GM23338 (cell line): ENCODE measurements around the gene CEP55. TPM values are rescaled to one million over a fixed set of nuclear protein-coding genes. Genes with fewer than 3 reads are reported as not detected.

Experiments
- ATAC-seq: fragments of 200-7000 bp; cut with Tn5 transposase; 3 replicates; pipeline ENCODE4 v1.9.1; 2020
- DNase-seq: peaks from one replicate; pipeline ENCODE4 v3.0.0-alpha.2; 2015; ENCODE audit warnings: low spot score
- H2AFZ ChIP-seq: fragments of 200-600 bp; sonication (generic); 2 replicates; pipeline ENCODE4 v1.8.0; 2016; ENCODE audit warnings: antibody characterized with exemption, mild to moderate bottlenecking, moderate library complexity
- H3F3A ChIP-seq: fragments of 200-600 bp; sonication (generic); replicated peaks from 2 replicates; pipeline ENCODE4 v1.8.0; 2017; ENCODE audit warnings: antibody characterized with exemption, mixed run types, low read depth
- H3K27ac ChIP-seq: fragments of 200-600 bp; sonication (generic); 2 replicates; pipeline ENCODE4 v1.6.1; 2016; ENCODE audit warnings: low read depth
- H3K27me3 ChIP-seq: fragments of 200-600 bp; sonication (generic); 2 replicates; pipeline ENCODE4 v1.8.0; 2016; ENCODE audit warnings: mild to moderate bottlenecking, mixed run types, moderate library complexity; ENCODE audit not compliant: insufficient read depth
- H3K36me3 ChIP-seq: fragments of 200-600 bp; sonication (generic); 2 replicates; pipeline ENCODE4 v1.8.0; 2016; ENCODE audit warnings: mild to moderate bottlenecking; ENCODE audit not compliant: insufficient read depth
- H3K4me1 ChIP-seq: fragments of 200-600 bp; sonication (generic); 2 replicates; pipeline ENCODE4 v1.8.0; 2016; ENCODE audit warnings: mild to moderate bottlenecking, moderate library complexity; ENCODE audit not compliant: insufficient read depth
- H3K4me2 ChIP-seq: fragments of 200-600 bp; sonication (generic); 2 replicates; pipeline ENCODE4 v1.7.1; 2017; ENCODE audit warnings: mixed run types
- H3K4me3 ChIP-seq: fragments of 200-600 bp; sonication (generic); 2 replicates; pipeline ENCODE4 v1.6.1; 2016; ENCODE audit warnings: mixed run types
- H3K79me2 ChIP-seq: fragments of 200-600 bp; sonication (generic); replicated peaks from 2 replicates; pipeline ENCODE4 v1.8.0; 2017; ENCODE audit warnings: mild to moderate bottlenecking; ENCODE audit not compliant: insufficient read depth
- H3K9me2 ChIP-seq: fragments of 200-600 bp; sonication (generic); 2 replicates; pipeline ENCODE4 v1.8.0; 2017; ENCODE audit not compliant: insufficient read depth
- H4K20me1 ChIP-seq: fragments of 200-600 bp; sonication (generic); replicated peaks from 2 replicates; pipeline ENCODE4 v1.8.0; 2017; ENCODE audit warnings: mild to moderate bottlenecking; ENCODE audit not compliant: insufficient read depth
- H3K27ac Mint-ChIP-seq: 2 replicates; pipeline ENCODE4 v1.8.0; 2020; ENCODE audit warnings: inconsistent platforms, mild to moderate bottlenecking, moderate library complexity, mixed read lengths
- H3K27me3 Mint-ChIP-seq: 3 replicates; pipeline ENCODE4 v1.8.0; 2022; ENCODE audit warnings: low read depth, mild to moderate bottlenecking, moderate library complexity, mixed read lengths, inconsistent platforms; ENCODE audit not compliant: insufficient read depth, poor library complexity
- H3K36me3 Mint-ChIP-seq: 3 replicates; pipeline ENCODE4 v1.8.0; 2021; ENCODE audit warnings: low read depth, mild to moderate bottlenecking, inconsistent platforms, moderate library complexity, mixed read lengths
- H3K4me1 Mint-ChIP-seq: 3 replicates; pipeline ENCODE4 v1.8.0; 2020; ENCODE audit warnings: mild to moderate bottlenecking, inconsistent platforms, mixed read lengths
- H3K4me3 Mint-ChIP-seq: 3 replicates; pipeline ENCODE4 v1.8.0; 2021; ENCODE audit warnings: moderate library complexity, mild to moderate bottlenecking, inconsistent platforms, mixed read lengths
- H3K9me3 Mint-ChIP-seq: 3 replicates; pipeline ENCODE4 v1.8.0; 2020; ENCODE audit warnings: moderate library complexity, mild to moderate bottlenecking, inconsistent platforms, mixed read lengths
- CREB1 ChIP-seq: fragments of 250-450 bp; sonication (Bioruptor Pico); IDR thresholded peaks from 2 replicates; pipeline ENCODE4 v1.5.0; 2020; ENCODE audit warnings: low read depth, mild to moderate bottlenecking, moderate library complexity
- EZH2 ChIP-seq: fragments of 200-600 bp; sonication (generic); IDR thresholded peaks from one replicate; pipeline ENCODE4 v1.8.0; 2017; ENCODE audit warnings: antibody characterized with exemption, mild to moderate bottlenecking, low read depth; ENCODE audit not compliant: unreplicated experiment
- EZH2phosphoT487 ChIP-seq: fragments of 200-600 bp; sonication (generic); IDR thresholded peaks from one replicate; pipeline ENCODE4 v1.8.1; 2018; ENCODE audit warnings: antibody characterized with exemption; ENCODE audit not compliant: unreplicated experiment
- JUNB ChIP-seq: IDR thresholded peaks from one replicate; pipeline ENCODE4 v1.6.1; 2016; ENCODE audit warnings: antibody characterized with exemption; ENCODE audit not compliant: unreplicated experiment
- NANOG ChIP-seq: IDR thresholded peaks from 2 replicates; pipeline ENCODE4 v1.6.1; 2016; ENCODE audit warnings: antibody characterized with exemption, borderline replicate concordance
- POLR2AphosphoS5 ChIP-seq: IDR thresholded peaks from 2 replicates; pipeline ENCODE4 v1.6.1; 2016; ENCODE audit warnings: antibody characterized with exemption, low read depth
- STAT1 ChIP-seq: IDR thresholded peaks from one replicate; pipeline ENCODE4 v1.6.1; 2016; ENCODE audit warnings: antibody characterized with exemption; ENCODE audit not compliant: unreplicated experiment
- ZNF114 ChIP-seq: fragments of 250-450 bp; sonication (Bioruptor Pico); IDR thresholded peaks from 2 replicates; pipeline ENCODE4 v1.5.0; 2020; ENCODE audit warnings: mild to moderate bottlenecking, moderate library complexity
- ZNF331 ChIP-seq: fragments of 250-450 bp; sonication (Bioruptor Pico); IDR thresholded peaks from 2 replicates; pipeline ENCODE4 v1.5.0; 2020; ENCODE audit warnings: low read depth, mild to moderate bottlenecking, moderate library complexity
- polyA plus RNA-seq: library from polyadenylated mRNA; unstranded; fragments of >200 nt; fragmentation: Nextera tagmentation; extraction: Ambion mirVana; gene quantifications from 2 replicates; pipeline ENCODE4 v1.2.1, GENCODE V29; 2016
- total RNA-seq: library from RNA; depleted of rRNA; stranded (reverse); fragments of >200 nt; shearing (Covaris generic); gene quantifications from 2 replicates; pipeline ENCODE4 v1.2.3, GENCODE V29; 2014
- TF ChIP-seq, protein P1 (sequence below): IDR thresholded peaks from 2 replicates; pipeline ENCODE4 v1.6.1; 2016; ENCODE audit warnings: antibody characterized with exemption
- TF ChIP-seq, protein P2 (sequence below): IDR thresholded peaks from one replicate; pipeline ENCODE4 v1.6.1; 2018; ENCODE audit warnings: antibody characterized with exemption; ENCODE audit not compliant: unreplicated experiment
- TF ChIP-seq, protein P3 (sequence below): fragments of 250-450 bp; sonication (Bioruptor Pico); IDR thresholded peaks from 2 replicates; pipeline ENCODE4 v1.5.0; 2020; ENCODE audit warnings: mild to moderate bottlenecking, moderate library complexity

CEP55 gene
- total and polyA plus RNA-seq, 2 experiments from 2014 or later, result 12.4 to 22.4 TPM

DNA sequence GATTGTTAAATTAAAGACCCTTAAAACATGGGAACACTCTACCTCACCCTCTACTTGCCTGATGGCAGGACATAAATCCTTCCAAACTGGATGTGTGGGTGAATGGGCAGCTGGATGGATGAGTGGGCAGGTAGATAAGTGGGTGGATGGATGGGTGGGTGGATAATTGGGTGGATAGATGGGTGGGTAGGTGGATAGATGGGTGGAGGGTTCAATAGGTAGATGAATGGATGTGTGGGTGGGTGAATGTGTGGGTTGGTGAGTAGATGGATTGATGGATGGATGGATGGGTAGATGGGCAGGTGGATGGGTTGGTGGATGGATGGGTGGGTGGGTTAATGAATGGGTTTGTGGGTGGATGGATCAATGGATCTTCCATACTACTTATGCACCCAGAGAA, 51.1 kb downstream of the CEP55 start (continued):
- TF ChIP-seq POLR2AphosphoS5, result no peak
- TF ChIP-seq, protein P1, sequence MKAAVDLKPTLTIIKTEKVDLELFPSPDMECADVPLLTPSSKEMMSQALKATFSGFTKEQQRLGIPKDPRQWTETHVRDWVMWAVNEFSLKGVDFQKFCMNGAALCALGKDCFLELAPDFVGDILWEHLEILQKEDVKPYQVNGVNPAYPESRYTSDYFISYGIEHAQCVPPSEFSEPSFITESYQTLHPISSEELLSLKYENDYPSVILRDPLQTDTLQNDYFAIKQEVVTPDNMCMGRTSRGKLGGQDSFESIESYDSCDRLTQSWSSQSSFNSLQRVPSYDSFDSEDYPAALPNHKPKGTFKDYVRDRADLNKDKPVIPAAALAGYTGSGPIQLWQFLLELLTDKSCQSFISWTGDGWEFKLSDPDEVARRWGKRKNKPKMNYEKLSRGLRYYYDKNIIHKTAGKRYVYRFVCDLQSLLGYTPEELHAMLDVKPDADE, result no peak
- TF ChIP-seq, protein P2, sequence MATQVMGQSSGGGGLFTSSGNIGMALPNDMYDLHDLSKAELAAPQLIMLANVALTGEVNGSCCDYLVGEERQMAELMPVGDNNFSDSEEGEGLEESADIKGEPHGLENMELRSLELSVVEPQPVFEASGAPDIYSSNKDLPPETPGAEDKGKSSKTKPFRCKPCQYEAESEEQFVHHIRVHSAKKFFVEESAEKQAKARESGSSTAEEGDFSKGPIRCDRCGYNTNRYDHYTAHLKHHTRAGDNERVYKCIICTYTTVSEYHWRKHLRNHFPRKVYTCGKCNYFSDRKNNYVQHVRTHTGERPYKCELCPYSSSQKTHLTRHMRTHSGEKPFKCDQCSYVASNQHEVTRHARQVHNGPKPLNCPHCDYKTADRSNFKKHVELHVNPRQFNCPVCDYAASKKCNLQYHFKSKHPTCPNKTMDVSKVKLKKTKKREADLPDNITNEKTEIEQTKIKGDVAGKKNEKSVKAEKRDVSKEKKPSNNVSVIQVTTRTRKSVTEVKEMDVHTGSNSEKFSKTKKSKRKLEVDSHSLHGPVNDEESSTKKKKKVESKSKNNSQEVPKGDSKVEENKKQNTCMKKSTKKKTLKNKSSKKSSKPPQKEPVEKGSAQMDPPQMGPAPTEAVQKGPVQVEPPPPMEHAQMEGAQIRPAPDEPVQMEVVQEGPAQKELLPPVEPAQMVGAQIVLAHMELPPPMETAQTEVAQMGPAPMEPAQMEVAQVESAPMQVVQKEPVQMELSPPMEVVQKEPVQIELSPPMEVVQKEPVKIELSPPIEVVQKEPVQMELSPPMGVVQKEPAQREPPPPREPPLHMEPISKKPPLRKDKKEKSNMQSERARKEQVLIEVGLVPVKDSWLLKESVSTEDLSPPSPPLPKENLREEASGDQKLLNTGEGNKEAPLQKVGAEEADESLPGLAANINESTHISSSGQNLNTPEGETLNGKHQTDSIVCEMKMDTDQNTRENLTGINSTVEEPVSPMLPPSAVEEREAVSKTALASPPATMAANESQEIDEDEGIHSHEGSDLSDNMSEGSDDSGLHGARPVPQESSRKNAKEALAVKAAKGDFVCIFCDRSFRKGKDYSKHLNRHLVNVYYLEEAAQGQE, result no peak
- no peak for TF ChIP-seq JUNB
- no peak for TF ChIP-seq ZNF114 (CRISPR knock-in tag)
- TF ChIP-seq NANOG, result no peak
- TF ChIP-seq STAT1, result no peak

DNA sequence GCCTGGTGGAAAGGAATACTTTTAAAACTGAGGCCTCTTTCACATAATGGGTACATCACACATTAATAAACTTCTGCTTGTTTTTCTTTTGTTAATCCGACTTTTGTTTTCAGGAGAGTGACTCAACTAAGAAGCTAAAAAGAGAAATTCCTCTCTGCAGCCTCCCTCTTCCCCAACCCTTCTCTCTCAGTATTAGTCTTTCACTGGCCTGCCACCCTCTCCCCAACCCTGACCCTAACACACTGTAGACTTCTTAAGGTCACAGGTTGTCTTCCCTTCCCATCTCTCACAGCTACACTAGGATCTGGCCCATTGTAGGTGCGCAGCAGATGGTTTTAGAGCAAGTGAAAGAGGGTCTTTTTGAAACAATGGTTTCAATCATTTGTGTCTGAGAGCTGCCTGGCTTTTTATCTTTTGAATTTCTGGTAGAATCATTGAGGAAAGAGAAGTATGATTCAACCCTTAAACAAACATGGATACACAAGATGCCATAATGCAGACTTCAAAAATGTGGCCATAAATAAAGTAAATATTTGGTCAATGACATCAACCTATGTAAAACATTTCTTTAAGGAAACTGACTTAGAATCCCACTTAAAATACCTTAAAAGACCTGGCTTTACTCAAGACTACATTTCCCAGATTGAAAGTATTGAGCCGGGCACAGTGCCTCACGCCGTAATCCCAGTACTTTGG, 52.1 kb downstream of the CEP55 start:
- no peak overlapping the region for H3K4me2 ChIP-seq
- H3K36me3 ChIP-seq, result no peaks in the 10 kb centered on the region
- ATAC-seq (no peak), DNase-seq (no peak)
- no peaks in the 10 kb centered on the region for H3K9me2 ChIP-seq
- no peaks in the 10 kb centered on the region for H3K36me3 Mint-ChIP-seq
- H3K4me1 Mint-ChIP-seq, result no peaks in the 10 kb centered on the region; the same call in 2 of the 3 replicates
- H3K27me3 Mint-ChIP-seq, result peaks cover 6% of the 10 kb centered on the region
- TF ChIP-seq EZH2 (no peak), ZNF331 (CRISPR knock-in tag) (no peak), CREB1 (CRISPR knock-in tag) (no peak), NANOG (no peak), JUNB (no peak), EZH2phosphoT487 (no peak), ZNF114 (CRISPR knock-in tag) (no peak)
- TF ChIP-seq, protein P3, sequence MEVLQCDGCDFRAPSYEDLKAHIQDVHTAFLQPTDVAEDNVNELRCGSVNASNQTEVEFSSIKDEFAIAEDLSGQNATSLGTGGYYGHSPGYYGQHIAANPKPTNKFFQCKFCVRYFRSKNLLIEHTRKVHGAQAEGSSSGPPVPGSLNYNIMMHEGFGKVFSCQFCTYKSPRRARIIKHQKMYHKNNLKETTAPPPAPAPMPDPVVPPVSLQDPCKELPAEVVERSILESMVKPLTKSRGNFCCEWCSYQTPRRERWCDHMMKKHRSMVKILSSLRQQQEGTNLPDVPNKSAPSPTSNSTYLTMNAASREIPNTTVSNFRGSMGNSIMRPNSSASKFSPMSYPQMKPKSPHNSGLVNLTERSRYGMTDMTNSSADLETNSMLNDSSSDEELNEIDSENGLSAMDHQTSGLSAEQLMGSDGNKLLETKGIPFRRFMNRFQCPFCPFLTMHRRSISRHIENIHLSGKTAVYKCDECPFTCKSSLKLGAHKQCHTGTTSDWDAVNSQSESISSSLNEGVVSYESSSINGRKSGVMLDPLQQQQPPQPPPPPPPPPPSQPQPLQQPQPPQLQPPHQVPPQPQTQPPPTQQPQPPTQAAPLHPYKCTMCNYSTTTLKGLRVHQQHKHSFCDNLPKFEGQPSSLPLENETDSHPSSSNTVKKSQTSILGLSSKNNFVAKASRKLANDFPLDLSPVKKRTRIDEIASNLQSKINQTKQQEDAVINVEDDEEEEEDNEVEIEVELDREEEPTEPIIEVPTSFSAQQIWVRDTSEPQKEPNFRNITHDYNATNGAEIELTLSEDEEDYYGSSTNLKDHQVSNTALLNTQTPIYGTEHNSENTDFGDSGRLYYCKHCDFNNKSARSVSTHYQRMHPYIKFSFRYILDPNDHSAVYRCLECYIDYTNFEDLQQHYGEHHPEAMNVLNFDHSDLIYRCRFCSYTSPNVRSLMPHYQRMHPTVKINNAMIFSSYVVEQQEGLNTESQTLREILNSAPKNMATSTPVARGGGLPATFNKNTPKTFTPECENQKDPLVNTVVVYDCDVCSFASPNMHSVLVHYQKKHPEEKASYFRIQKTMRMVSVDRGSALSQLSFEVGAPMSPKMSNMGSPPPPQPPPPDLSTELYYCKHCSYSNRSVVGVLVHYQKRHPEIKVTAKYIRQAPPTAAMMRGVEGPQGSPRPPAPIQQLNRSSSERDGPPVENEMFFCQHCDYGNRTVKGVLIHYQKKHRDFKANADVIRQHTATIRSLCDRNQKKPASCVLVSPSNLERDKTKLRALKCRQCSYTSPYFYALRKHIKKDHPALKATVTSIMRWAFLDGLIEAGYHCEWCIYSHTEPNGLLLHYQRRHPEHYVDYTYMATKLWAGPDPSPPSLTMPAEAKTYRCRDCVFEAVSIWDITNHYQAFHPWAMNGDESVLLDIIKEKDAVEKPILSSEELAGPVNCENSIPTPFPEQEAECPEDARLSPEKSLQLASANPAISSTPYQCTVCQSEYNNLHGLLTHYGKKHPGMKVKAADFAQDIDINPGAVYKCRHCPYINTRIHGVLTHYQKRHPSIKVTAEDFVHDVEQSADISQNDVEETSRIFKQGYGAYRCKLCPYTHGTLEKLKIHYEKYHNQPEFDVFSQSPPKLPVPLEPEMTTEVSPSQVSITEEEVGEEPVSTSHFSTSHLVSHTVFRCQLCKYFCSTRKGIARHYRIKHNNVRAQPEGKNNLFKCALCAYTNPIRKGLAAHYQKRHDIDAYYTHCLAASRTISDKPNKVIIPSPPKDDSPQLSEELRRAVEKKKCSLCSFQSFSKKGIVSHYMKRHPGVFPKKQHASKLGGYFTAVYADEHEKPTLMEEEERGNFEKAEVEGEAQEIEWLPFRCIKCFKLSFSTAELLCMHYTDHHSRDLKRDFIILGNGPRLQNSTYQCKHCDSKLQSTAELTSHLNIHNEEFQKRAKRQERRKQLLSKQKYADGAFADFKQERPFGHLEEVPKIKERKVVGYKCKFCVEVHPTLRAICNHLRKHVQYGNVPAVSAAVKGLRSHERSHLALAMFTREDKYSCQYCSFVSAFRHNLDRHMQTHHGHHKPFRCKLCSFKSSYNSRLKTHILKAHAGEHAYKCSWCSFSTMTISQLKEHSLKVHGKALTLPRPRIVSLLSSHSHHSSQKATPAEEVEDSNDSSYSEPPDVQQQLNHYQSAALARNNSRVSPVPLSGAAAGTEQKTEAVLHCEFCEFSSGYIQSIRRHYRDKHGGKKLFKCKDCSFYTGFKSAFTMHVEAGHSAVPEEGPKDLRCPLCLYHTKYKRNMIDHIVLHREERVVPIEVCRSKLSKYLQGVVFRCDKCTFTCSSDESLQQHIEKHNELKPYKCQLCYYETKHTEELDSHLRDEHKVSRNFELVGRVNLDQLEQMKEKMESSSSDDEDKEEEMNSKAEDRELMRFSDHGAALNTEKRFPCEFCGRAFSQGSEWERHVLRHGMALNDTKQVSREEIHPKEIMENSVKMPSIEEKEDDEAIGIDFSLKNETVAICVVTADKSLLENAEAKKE, result no peak
- no peak overlapping the region for H3K4me3 ChIP-seq
- no peaks in the 10 kb centered on the region for H3F3A ChIP-seq
- H3K27me3 ChIP-seq, result no peaks in the 10 kb centered on the region
- no peaks in the 10 kb centered on the region for H3K4me1 ChIP-seq
- H3K27ac ChIP-seq, result no peak overlapping the region
- no peak overlapping the region for H2AFZ ChIP-seq
- H3K27ac Mint-ChIP-seq, result no peak overlapping the region
- H3K79me2 ChIP-seq, result no peaks in the 10 kb centered on the region
- H3K9me3 Mint-ChIP-seq, result no peaks in the 10 kb centered on the region
- H4K20me1 ChIP-seq, result no peaks in the 10 kb centered on the region
- H3K4me3 Mint-ChIP-seq, result no peak overlapping the region
